ENCODE results near the gene ULK3.

GRCh38 chr15:74890665-74890960, 47.7 kb upstream of the ULK3 start:
- no peak for TF ChIP-seq JUNB (IDR thresholded peaks at IDR 0.05)
- no peak for TF ChIP-seq CTCF (IDR thresholded peaks at IDR 0.05)
- TF ChIP-seq, protein P1, sequence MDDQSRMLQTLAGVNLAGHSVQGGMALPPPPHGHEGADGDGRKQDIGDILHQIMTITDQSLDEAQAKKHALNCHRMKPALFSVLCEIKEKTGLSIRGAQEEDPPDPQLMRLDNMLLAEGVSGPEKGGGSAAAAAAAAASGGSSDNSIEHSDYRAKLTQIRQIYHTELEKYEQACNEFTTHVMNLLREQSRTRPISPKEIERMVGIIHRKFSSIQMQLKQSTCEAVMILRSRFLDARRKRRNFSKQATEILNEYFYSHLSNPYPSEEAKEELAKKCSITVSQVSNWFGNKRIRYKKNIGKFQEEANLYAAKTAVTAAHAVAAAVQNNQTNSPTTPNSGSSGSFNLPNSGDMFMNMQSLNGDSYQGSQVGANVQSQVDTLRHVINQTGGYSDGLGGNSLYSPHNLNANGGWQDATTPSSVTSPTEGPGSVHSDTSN (IDR thresholded peaks at IDR 0.05) = no peak
